Choroid plexus epithelial cell (primary cell): ENCODE measurements around the gene HNRNPA0.

Source experiments
- DNase-seq: peaks from one replicate; pipeline ENCODE4 v3.0.0-alpha.2; 2010; ENCODE audit warnings: low read depth
- H3K4me3 ChIP-seq: 2 replicates; pipeline ENCODE4 v1.5.1; 2011; ENCODE audit warnings: low read depth, mild to moderate bottlenecking, control low read depth, low read length, moderate library complexity
- CTCF ChIP-seq: conservative IDR thresholded peaks from 2 replicates; pipeline ENCODE4 v1.5.1; 2011; ENCODE audit warnings: low read depth, mild to moderate bottlenecking, control low read depth, inconsistent platforms, low read length, moderate library complexity

Gene HNRNPA0

GRCh38 chr5:137753691-137754187, 424 bp downstream of the HNRNPA0 start:
- DNase-seq: peak; percentile 55
- TF ChIP-seq CTCF: no peak
- peak overlapping the region; percentile 91 for H3K4me3 ChIP-seq

- peak; percentile 31 for DNase-seq
- TF ChIP-seq CTCF: no peak
- peak overlapping the region; percentile 91 for H3K4me3 ChIP-seq
Measured at GRCh38 chr5:137752905-137753690, 1.1 kb downstream of the HNRNPA0 start.

GRCh38 chr5:137751869-137752491, 2.2 kb downstream of the HNRNPA0 start:
- peak; percentile 85 for TF ChIP-seq CTCF
- peak overlapping the region; percentile 91 for H3K4me3 ChIP-seq
- DNase-seq: peak; percentile 88

- TF ChIP-seq CTCF: no peak
- H3K4me3 ChIP-seq: no peak overlapping the region
- no peak for DNase-seq
Measured at GRCh38 chr5:137750436-137750835, 3.7 kb downstream of the HNRNPA0 start.

GRCh38 chr5:137747848-137748247, 6.3 kb downstream of the HNRNPA0 start:
- no peak overlapping the region for H3K4me3 ChIP-seq
- TF ChIP-seq CTCF: no peak
- no peak for DNase-seq

- peak; percentile 90 for DNase-seq
- peak; percentile 76 for TF ChIP-seq CTCF
- H3K4me3 ChIP-seq: no peak overlapping the region
Measured at GRCh38 chr5:137743031-137743640, 11.0 kb downstream of the HNRNPA0 start.
